ENCODE data around the gene CCDC97.

- TF ChIP-seq EP300 (conservative IDR thresholded peaks at IDR 0.05; ENCODE audit: poor library complexity, severe bottlenecking) (no peak), CTCF (IDR thresholded peaks at IDR 0.05; ENCODE audit: poor library complexity, severe bottlenecking) (no peak), MXI1 (conservative IDR thresholded peaks at IDR 0.05; ENCODE audit: poor library complexity, severe bottlenecking) (no peak), RAD21 (conservative IDR thresholded peaks at IDR 0.05) (no peak), REST (IDR thresholded peaks at IDR 0.05; ENCODE audit: borderline replicate concordance) (no peak), EZH2 (IDR thresholded peaks at IDR 0.05; ENCODE audit: borderline replicate concordance, insufficient read depth, low read length, poor library complexity, severe bottlenecking) (no peak), POLR2AphosphoS5 (IDR thresholded peaks at IDR 0.05) (no peak), TAF1 (IDR thresholded peaks at IDR 0.05; ENCODE audit: low read depth) (no peak)
Observed at GRCh38 chr19:41320568-41320967, 10.6 kb downstream of the CCDC97 start.

All from neural cell (in vitro differentiated cells).